Endodermal cell (in vitro differentiated cells): ENCODE results near the gene RNU1-3. TPM values are rescaled to one million over a fixed set of nuclear protein-coding genes. Genes with fewer than 3 reads are reported as not detected.
"Not testable (repeated sequence)": the region's sequence is repeated elsewhere in the genome, so short reads cannot be mapped to it uniquely, and the experiment has no call there.

Experiments
- DNase-seq: peaks from one replicate; pipeline ENCODE4 v3.0.0-alpha.2; 2017
- H3K27ac ChIP-seq: 2 replicates; pipeline ENCODE4 v1.5.1; 2013; ENCODE audit warnings: mild to moderate bottlenecking, low read depth, low read length, moderate library complexity
- H3K27me3 ChIP-seq: 2 replicates; pipeline ENCODE4 v1.6.1; 2013; ENCODE audit warnings: mild to moderate bottlenecking, low read length, moderate library complexity; ENCODE audit not compliant: insufficient read depth, control insufficient read depth, poor library complexity, severe bottlenecking
- H3K36me3 ChIP-seq: 2 replicates; pipeline ENCODE4 v1.7.0; 2013; ENCODE audit warnings: mild to moderate bottlenecking, low read length, moderate library complexity; ENCODE audit not compliant: control insufficient read depth, insufficient read depth
- H3K4me1 ChIP-seq: one replicate; pipeline ENCODE4 v1.7.0; 2013; ENCODE audit warnings: low read length; ENCODE audit not compliant: control insufficient read depth, insufficient read depth
- H3K4me3 ChIP-seq: 2 replicates; pipeline ENCODE4 v1.5.1; 2013; ENCODE audit warnings: mild to moderate bottlenecking, low read length, moderate library complexity
- H3K9ac ChIP-seq: 2 replicates; pipeline ENCODE4 v1.6.1; 2013; ENCODE audit warnings: mild to moderate bottlenecking, low read length, moderate library complexity; ENCODE audit not compliant: poor library complexity, severe bottlenecking; ENCODE audit errors: extremely low read depth
- H3K9me3 ChIP-seq: 2 replicates; pipeline ENCODE4 v1.6.1; 2013; ENCODE audit warnings: mild to moderate bottlenecking, low read length, moderate library complexity; ENCODE audit not compliant: control insufficient read depth
- H3K27ac Mint-ChIP-seq: 2 replicates; pipeline ENCODE4 v1.8.0; 2020; ENCODE audit warnings: mixed read lengths
- H3K27me3 Mint-ChIP-seq: 2 replicates; pipeline ENCODE4 v1.8.0; 2021; ENCODE audit warnings: mild to moderate bottlenecking, mixed read lengths; ENCODE audit not compliant: insufficient read depth
- H3K36me3 Mint-ChIP-seq: 2 replicates; pipeline ENCODE4 v1.8.0; 2020; ENCODE audit warnings: low read depth, mixed read lengths
- H3K4me1 Mint-ChIP-seq: 2 replicates; pipeline ENCODE4 v1.8.0; 2020; ENCODE audit warnings: mixed read lengths
- H3K4me3 Mint-ChIP-seq: 2 replicates; pipeline ENCODE4 v1.8.0; 2020; ENCODE audit warnings: mild to moderate bottlenecking, moderate library complexity, mixed read lengths
- H3K9me3 Mint-ChIP-seq: 2 replicates; pipeline ENCODE4 v1.8.0; 2020; ENCODE audit warnings: mild to moderate bottlenecking, mixed read lengths
- WGBS, 2 experiments: methylation state at CpG; one replicate each; pipeline versions ENCODE4 v1.1.5 to v1.1.7; 2013; ENCODE audit warnings: missing lambda C conversion rate in 2 of 2, mixed read lengths in 1 of 2; ENCODE audit not compliant: insufficient coverage in 1 of 2, insufficient read length in 1 of 2; 5-methylcytosine and 5-hydroxymethylcytosine counted together
- total RNA-seq, 2 donors: library from RNA; stranded (reverse); fragmentation: NEBNext Ultra II Directional in 1 of 2; extraction: Animal tissue kit (Norgen Biotek cat#: 25700) in 1 of 2; gene quantifications; 2 replicates in 1 of 2; 3 replicates in 1 of 2; pipeline ENCODE4 v1.2.1, GENCODE V29; 2021
- TF ChIP-seq, protein P1 (sequence below): fragments of 200-600 bp; sonication (generic); conservative IDR thresholded peaks from 2 replicates; pipeline ENCODE4 v1.5.0; 2021; ENCODE audit warnings: antibody characterized with exemption, mild to moderate bottlenecking

The RNU1-3 gene
- total RNA-seq, 2 donors from 2014 or later, result 2,483 to 3,611 TPM

DNA sequence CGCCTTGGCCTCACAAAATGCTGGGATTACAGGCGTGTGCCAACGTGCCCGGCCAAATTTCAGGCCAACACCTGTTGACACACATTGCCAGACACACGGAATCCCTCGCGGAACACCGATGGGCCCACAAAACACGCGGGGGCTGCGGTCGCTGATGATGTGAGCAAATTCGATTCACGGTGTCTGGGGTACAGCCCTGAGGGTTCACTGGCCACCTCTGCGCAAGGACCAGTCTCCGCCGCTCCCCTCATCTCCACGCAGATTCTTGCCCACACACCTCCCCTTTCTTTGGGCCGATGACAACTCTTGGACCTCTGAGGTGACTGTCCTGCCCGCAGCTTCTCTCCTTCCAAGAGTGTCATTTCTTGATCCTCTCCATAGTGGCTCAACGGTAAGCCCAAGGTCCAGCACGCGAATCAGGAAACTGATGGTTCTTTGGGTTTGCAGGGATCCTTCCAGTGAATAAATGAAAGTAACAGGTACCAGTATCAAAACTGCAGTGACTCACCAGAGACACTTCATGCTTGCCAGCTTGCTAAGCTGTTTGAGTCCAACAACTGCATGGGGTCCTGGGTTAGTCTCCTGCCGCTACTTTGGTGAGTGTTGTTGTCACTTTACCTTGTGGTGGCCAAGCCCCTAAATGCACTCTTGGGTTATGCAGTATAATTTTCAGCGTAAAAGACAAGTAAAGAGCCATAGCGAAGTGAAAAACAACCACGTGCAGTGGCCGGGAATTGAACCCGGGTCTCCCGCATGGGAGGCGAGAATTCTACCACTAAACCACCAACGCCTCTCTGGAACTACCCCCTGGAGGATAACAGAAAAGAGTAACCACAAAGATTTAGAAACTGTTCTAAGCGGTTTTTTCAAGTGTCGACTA, 11.0 kb upstream of the RNU1-3 start:
- Mint-ChIP-seq H3K27me3 (peaks cover 2% of the 10 kb centered on the region), H3K4me3 (no peak overlapping the region)

DNA sequence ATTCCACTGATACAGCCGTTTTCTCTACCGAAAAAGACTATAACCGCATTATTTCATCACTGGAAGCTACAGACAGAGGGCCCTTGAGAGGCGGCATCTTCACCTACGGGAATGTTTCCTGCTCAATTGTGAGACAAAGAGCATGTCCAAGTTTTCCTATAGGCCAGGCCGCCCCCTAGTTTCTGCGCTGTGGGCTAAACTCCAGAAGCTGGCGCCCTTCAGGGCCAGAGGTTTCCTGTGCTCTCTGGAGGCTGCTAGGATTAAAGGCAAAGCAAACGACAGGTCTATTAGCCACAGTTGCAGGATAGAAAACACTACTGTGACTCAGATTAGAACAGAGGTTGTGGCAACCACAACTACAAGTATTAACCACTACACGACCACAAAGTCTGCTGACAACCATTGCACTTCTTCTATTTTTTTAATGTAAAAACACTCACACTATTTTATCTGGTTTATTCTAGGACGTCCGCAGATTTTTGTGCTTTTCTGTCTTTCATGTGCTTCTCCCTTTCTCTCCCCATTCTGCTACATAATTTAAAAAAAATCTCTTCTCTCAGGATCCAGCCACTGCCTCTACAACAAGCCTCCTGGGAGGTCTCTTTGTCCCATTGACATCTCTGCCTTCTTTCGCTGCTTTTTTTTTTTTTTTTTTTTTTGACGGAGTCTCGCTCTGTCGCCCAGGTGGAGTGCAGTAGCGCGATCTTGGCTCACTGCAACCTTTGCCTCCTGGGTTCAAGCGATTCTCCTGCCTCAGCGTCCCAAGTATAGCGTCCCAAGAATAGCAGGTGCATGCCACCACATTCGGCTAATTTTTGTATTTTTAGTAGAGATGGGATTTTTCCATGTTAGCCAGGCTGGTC, 10.1 kb upstream of the RNU1-3 start:
- H3K27ac ChIP-seq, H3K9ac ChIP-seq, H3K27ac Mint-ChIP-seq, H3K4me1 ChIP-seq, H3K9me3 ChIP-seq, H3K36me3 Mint-ChIP-seq, H3K36me3 ChIP-seq, H3K4me1 Mint-ChIP-seq, H3K27me3 Mint-ChIP-seq, H3K4me3 ChIP-seq, H3K27me3 ChIP-seq, H3K4me3 Mint-ChIP-seq, H3K9me3 Mint-ChIP-seq: not testable (repeated sequence)
- DNase-seq, result peak; percentile 72
- 73 to 75% methylated on average over 12 to 22 of the region's 22 CpGs for WGBS, 2 experiments
- TF ChIP-seq, protein P1, sequence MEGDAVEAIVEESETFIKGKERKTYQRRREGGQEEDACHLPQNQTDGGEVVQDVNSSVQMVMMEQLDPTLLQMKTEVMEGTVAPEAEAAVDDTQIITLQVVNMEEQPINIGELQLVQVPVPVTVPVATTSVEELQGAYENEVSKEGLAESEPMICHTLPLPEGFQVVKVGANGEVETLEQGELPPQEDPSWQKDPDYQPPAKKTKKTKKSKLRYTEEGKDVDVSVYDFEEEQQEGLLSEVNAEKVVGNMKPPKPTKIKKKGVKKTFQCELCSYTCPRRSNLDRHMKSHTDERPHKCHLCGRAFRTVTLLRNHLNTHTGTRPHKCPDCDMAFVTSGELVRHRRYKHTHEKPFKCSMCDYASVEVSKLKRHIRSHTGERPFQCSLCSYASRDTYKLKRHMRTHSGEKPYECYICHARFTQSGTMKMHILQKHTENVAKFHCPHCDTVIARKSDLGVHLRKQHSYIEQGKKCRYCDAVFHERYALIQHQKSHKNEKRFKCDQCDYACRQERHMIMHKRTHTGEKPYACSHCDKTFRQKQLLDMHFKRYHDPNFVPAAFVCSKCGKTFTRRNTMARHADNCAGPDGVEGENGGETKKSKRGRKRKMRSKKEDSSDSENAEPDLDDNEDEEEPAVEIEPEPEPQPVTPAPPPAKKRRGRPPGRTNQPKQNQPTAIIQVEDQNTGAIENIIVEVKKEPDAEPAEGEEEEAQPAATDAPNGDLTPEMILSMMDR, result peak; percentile 33

More for the DNA sequence above, 11.0 kb upstream of the RNU1-3 start:
- Histone ChIP-seq H3K27ac (no peak overlapping the region), H3K9ac (no peak overlapping the region), H3K9me3 (no peaks in the 10 kb centered on the region), H3K36me3 (no peaks in the 10 kb centered on the region), H3K27me3 (no peaks in the 10 kb centered on the region), H3K4me1 (no peaks in the 10 kb centered on the region), H3K4me3 (no peak overlapping the region)
- TF ChIP-seq, protein P1, result no peak
- H3K27ac Mint-ChIP-seq, result peak overlapping the region; percentile 2
- H3K36me3 Mint-ChIP-seq, result no peaks in the 10 kb centered on the region
- WGBS, 2 experiments, result 67 to 86% methylated on average over 19 to 34 of the region's 34 CpGs
- no peaks in the 10 kb centered on the region for H3K9me3 Mint-ChIP-seq
- H3K4me1 Mint-ChIP-seq, result peaks cover 6% of the 10 kb centered on the region
- peak; percentile 84 for DNase-seq

DNA sequence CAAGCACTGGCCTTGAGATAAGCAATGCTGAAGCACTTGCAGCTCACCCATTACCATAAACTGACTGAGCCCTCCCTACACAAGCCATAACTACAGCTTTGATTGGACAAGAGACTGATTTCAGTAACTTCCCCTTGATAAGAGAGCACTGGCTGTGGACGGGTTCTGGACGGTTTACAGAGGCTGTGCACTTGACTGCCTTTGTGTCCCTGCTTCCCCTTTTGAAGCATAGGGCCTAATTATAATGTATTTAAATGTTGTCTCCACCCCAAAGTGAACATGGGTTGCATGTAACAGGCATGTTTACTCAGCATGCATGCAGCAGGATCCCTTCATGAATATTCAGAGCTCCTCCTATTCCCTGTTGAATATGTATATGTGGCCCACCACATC, 8.4 kb upstream of the RNU1-3 start:
- not testable (repeated sequence) for H3K4me3 Mint-ChIP-seq, DNase-seq, H3K9ac ChIP-seq, H3K4me1 ChIP-seq, H3K9me3 ChIP-seq, H3K9me3 Mint-ChIP-seq, H3K4me3 ChIP-seq, H3K27me3 ChIP-seq, H3K27me3 Mint-ChIP-seq, H3K4me1 Mint-ChIP-seq, H3K36me3 ChIP-seq, H3K36me3 Mint-ChIP-seq, H3K27ac ChIP-seq, H3K27ac Mint-ChIP-seq
- no CpG with 5 or more reads among the region's 2 CpGs for WGBS, 2 experiments

DNA sequence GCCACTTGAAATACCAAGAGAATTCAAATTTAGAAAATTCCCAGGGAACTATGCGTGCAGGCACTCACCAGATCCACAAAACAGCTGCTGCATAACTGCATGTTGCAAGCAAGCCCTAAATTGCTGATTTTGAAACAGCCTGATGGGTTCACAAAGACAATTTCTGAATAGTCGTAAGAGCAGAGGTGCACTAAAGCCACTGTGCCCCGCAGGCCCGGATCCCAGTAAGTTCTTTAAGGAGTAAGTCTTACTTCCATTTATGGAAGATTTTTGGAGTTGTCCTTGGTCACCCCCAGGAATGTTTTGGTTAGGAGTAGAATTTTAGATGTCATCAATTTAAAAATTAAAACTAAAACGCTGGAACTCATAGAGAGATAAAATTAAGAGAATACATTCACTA, 7.2 kb upstream of the RNU1-3 start:
- H3K36me3 Mint-ChIP-seq, H3K4me1 ChIP-seq, H3K27ac ChIP-seq, H3K9me3 ChIP-seq, H3K4me1 Mint-ChIP-seq, H3K36me3 ChIP-seq, H3K4me3 ChIP-seq, H3K4me3 Mint-ChIP-seq, H3K27me3 Mint-ChIP-seq, H3K27me3 ChIP-seq, H3K9ac ChIP-seq, H3K9me3 Mint-ChIP-seq, H3K27ac Mint-ChIP-seq: not testable (repeated sequence)
- WGBS, 2 experiments, result 56 to 100% methylated on average over 1 to 4 of the region's 5 CpGs
- peak; percentile 9 for DNase-seq

DNA sequence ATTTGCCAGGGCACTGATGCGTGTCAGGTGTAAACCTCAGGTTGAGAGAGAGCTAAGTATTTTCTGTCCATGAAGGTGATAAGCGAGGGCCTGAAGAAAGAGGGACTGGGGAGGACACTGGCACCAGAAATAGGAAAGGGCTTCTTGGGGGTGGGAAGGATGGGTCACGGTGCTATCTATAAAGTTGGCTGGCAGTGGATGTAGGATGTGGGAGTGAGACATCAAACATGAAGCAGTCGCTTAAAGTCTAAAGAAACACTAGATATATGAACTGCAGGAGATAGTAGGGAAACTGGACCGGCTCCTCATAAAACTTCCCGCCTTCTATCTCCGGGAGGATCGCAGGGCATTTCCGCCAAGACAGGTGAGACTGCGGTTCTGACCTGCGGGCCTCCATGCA, 912 bp downstream of the RNU1-3 start:
- not testable (repeated sequence) for H3K9me3 ChIP-seq, H3K9me3 Mint-ChIP-seq, H3K9ac ChIP-seq, H3K4me3 Mint-ChIP-seq, DNase-seq, H3K4me3 ChIP-seq, H3K27me3 Mint-ChIP-seq, H3K27ac ChIP-seq, H3K4me1 Mint-ChIP-seq, H3K36me3 ChIP-seq, H3K27ac Mint-ChIP-seq, H3K27me3 ChIP-seq, H3K36me3 Mint-ChIP-seq, H3K4me1 ChIP-seq
- WGBS, 2 experiments, result no CpG with 5 or more reads among the region's 11 CpGs
